Activated CD4-positive, alpha-beta T cell treated with anti-CD3 and anti-CD28 coated beads, Interleukin-2, amount 10 ng/mL, durations not matched to agents 24 days and 14 days (primary cell): ENCODE data around the gene NKX2-2. TPM values are rescaled to one million over a fixed set of nuclear protein-coding genes. Genes with fewer than 3 reads are reported as not detected.
"Not testable (repeated sequence)": the region's sequence is repeated elsewhere in the genome, so short reads cannot be mapped to it uniquely, and the experiment has no call there.

Experiments used
- DNase-seq: peaks from one replicate; pipeline ENCODE4 v3.0.0; 2022
- H3K27ac Mint-ChIP-seq: one replicate; pipeline ENCODE4 v1.8.0; 2022; ENCODE audit warnings: mild to moderate bottlenecking, mixed read lengths
- H3K27me3 Mint-ChIP-seq: one replicate; pipeline ENCODE4 v1.8.0; 2022; ENCODE audit warnings: mixed read lengths
- H3K36me3 Mint-ChIP-seq: one replicate; pipeline ENCODE4 v1.8.0; 2022; ENCODE audit warnings: low read depth, mild to moderate bottlenecking, mixed read lengths
- H3K4me1 Mint-ChIP-seq: one replicate; pipeline ENCODE4 v1.8.0; 2021; ENCODE audit warnings: mixed read lengths
- H3K4me3 Mint-ChIP-seq: one replicate; pipeline ENCODE4 v1.8.0; 2022; ENCODE audit warnings: mild to moderate bottlenecking, moderate library complexity, mixed read lengths
- H3K9me3 Mint-ChIP-seq: one replicate; pipeline ENCODE4 v1.8.0; 2021; ENCODE audit warnings: mixed read lengths
- intact Hi-C: fragments of 100-400 bp; cut with micrococcal nuclease; formaldehyde crosslinking; loops from one replicate; pipeline ENCODE4 v1.15.1; 2023
- total RNA-seq: library from RNA; stranded (reverse); gene quantifications from 2 replicates; pipeline ENCODE4 v1.2.3, GENCODE V29; 2022

Gene NKX2-2
- total RNA-seq, 1 donor from 2014 or later = not detected

- peaks cover 21% of the 10 kb centered on the region for H3K27me3 Mint-ChIP-seq
- H3K27ac Mint-ChIP-seq = no peak overlapping the region
- H3K4me1 Mint-ChIP-seq = no peaks in the 10 kb centered on the region
- no peaks in the 10 kb centered on the region for H3K36me3 Mint-ChIP-seq
- no peak overlapping the region for H3K4me3 Mint-ChIP-seq
- no peak for DNase-seq
- H3K9me3 Mint-ChIP-seq = no peaks in the 10 kb centered on the region
- intact Hi-C loops = no loop called here
Observed at GRCh38 chr20:21498195-21498594, 15.7 kb downstream of the NKX2-2 start.

DNA sequence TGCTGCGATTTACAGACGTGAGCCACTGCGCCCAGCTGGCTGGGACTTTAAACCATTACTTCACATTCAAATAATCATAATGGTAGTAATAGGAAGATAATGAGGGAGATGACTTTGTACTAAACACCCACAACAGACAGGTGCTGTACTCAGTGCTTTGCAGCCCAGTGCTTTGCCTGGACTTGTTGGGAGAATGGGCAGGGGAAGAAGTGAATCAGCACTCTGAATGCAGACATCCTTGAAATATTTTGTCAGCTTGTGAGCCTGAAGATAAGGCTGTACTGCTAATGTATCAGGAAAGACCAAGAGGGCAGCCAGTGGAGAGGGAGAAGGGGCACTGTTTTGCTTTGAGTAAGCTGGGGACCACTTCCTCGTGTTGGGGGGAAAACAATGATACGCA, 17.4 kb downstream of the NKX2-2 start:
- H3K27me3 Mint-ChIP-seq = peaks cover 33% of the 10 kb centered on the region
- no peaks in the 10 kb centered on the region for H3K9me3 Mint-ChIP-seq
- no peaks in the 10 kb centered on the region for H3K36me3 Mint-ChIP-seq
- no peak overlapping the region for H3K27ac Mint-ChIP-seq
- intact Hi-C loops = no loop called here
- H3K4me1 Mint-ChIP-seq = no peaks in the 10 kb centered on the region
- no peak for DNase-seq
- no peak overlapping the region for H3K4me3 Mint-ChIP-seq

GRCh38 chr20:21493049-21493448, 20.8 kb downstream of the NKX2-2 start:
- Mint-ChIP-seq H3K4me1 (no peaks in the 10 kb centered on the region), H3K9me3 (no peaks in the 10 kb centered on the region), H3K36me3 (no peaks in the 10 kb centered on the region), H3K27ac (no peak overlapping the region), H3K27me3 (peaks cover 45% of the 10 kb centered on the region), H3K4me3 (no peak overlapping the region)
- intact Hi-C loops = no loop called here
- no peak for DNase-seq

- intact Hi-C loops = no loop called here
- Mint-ChIP-seq H3K27ac (no peak overlapping the region), H3K4me1 (no peaks in the 10 kb centered on the region), H3K36me3 (no peaks in the 10 kb centered on the region), H3K9me3 (peaks cover 4% of the 10 kb centered on the region), H3K4me3 (no peak overlapping the region), H3K27me3 (peaks cover 46% of the 10 kb centered on the region)
- no peak for DNase-seq
Observed at GRCh38 chr20:21490105-21490504, 23.8 kb downstream of the NKX2-2 start.

GRCh38 chr20:21480144-21480543, 33.7 kb downstream of the NKX2-2 start:
- DNase-seq, H3K4me3 Mint-ChIP-seq, H3K27ac Mint-ChIP-seq, H3K4me1 Mint-ChIP-seq, intact Hi-C loops, H3K9me3 Mint-ChIP-seq, H3K36me3 Mint-ChIP-seq: not testable (repeated sequence)
- peaks cover 23% of the 10 kb centered on the region for H3K27me3 Mint-ChIP-seq

DNA sequence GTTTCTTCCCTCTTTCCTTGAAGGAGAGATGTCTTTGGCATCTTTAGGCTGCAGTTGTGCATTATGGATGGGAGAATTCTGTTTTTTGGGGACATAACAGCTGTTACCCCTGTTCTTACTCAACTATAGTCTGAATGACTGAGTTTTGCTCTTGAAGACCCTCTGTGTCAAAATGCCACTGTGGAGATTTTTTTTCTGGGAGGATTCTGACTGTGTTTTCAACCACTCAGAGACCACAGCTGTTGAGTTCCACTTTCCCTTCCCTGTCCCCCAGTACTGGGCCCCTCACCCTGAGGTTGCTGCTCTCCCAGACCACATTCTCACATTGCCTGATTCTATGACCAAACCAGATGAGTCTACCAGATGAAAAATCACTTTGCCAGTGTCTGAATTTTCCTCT, 48.1 kb downstream of the NKX2-2 start:
- H3K27ac Mint-ChIP-seq = no peak overlapping the region
- peaks cover 10% of the 10 kb centered on the region for H3K27me3 Mint-ChIP-seq
- no peaks in the 10 kb centered on the region for H3K36me3 Mint-ChIP-seq
- intact Hi-C loops = no loop called here
- no peaks in the 10 kb centered on the region for H3K9me3 Mint-ChIP-seq
- DNase-seq = no peak
- H3K4me3 Mint-ChIP-seq = no peak overlapping the region
- H3K4me1 Mint-ChIP-seq = no peaks in the 10 kb centered on the region

- no peaks in the 10 kb centered on the region for H3K36me3 Mint-ChIP-seq
- no peak for DNase-seq
- H3K27ac Mint-ChIP-seq = no peak overlapping the region
- intact Hi-C loops = no loop called here
- peaks cover 16% of the 10 kb centered on the region for H3K27me3 Mint-ChIP-seq
- no peaks in the 10 kb centered on the region for H3K4me1 Mint-ChIP-seq
- no peaks in the 10 kb centered on the region for H3K9me3 Mint-ChIP-seq
- H3K4me3 Mint-ChIP-seq = no peak overlapping the region
Observed at GRCh38 chr20:21464916-21465315, 48.9 kb downstream of the NKX2-2 start.

Other genes with a start within 250 kb of the NKX2-2 start
- gene XRN2, start 210.7 kb downstream of the NKX2-2 start, total RNA-seq = 92.0 and 97.0 TPM in 2 replicates
- gene NKX2-4, start 116.5 kb downstream of the NKX2-2 start, total RNA-seq = not detected in 2 replicates
- gene PAX1, start 191.6 kb upstream of the NKX2-2 start, total RNA-seq = not detected in 2 replicates